Caco-2 (cell line): ENCODE data around the gene CST4. TPM values are rescaled to one million over a fixed set of nuclear protein-coding genes. Genes with fewer than 3 reads are reported as not detected.
"Not testable (repeated sequence)": the region's sequence is repeated elsewhere in the genome, so short reads cannot be mapped to it uniquely, and the experiment has no call there.

ENCODE experiments used
- BruUV-seq: library from RNA; stranded (reverse); fragments of 400-500 nt; replicated peaks from 2 replicates; lab custom pipeline; 2021; lab: Mats Ljungman, UMichigan
- CTCF ChIA-PET: fragments of 300-600 bp; sonication (Branson Sonifier 250); formaldehyde crosslinking; loops from one replicate; lab custom pipeline; 2022; ENCODE audit warnings: antibody characterized with exemption; lab: Charles Lee
- POLR2A ChIA-PET: fragments of 300-600 bp; sonication (Branson Sonifier 250); formaldehyde crosslinking; loops from one replicate; lab custom pipeline; 2022; ENCODE audit warnings: antibody characterized with exemption; lab: Charles Lee
- DNase-seq, 2 experiments: peaks; one replicate each; pipeline versions ENCODE4 v3.0.0 to v3.0.0-alpha.2; 2020 to 2022
- H3K27me3 ChIP-seq: replicated peaks from 2 replicates; pipeline ENCODE4 v1.6.0; 2011; ENCODE audit warnings: low read length; ENCODE audit not compliant: control insufficient read depth, insufficient read depth
- H3K36me3 ChIP-seq: 2 replicates; pipeline ENCODE4 v1.5.1; 2011; ENCODE audit warnings: low read length; ENCODE audit not compliant: control insufficient read depth, insufficient read depth
- H3K4me1 ChIP-seq: fragments of 250-450 bp; sonication (Bioruptor Pico); 2 replicates; pipeline ENCODE4 v1.5.1; 2020; ENCODE audit warnings: mild to moderate bottlenecking
- H3K4me3 ChIP-seq: 2 replicates; pipeline ENCODE4 v1.5.1; 2011; ENCODE audit warnings: low read depth, mild to moderate bottlenecking, control low read depth, low read length
- H3K9me3 ChIP-seq: fragments of 250-450 bp; sonication (Bioruptor Pico); 2 replicates; pipeline ENCODE4 v1.5.1; 2020; ENCODE audit warnings: mild to moderate bottlenecking, moderate library complexity
- H3K27ac Mint-ChIP-seq: one replicate; pipeline ENCODE4 v1.8.0; 2022; ENCODE audit warnings: mixed read lengths; ENCODE audit not compliant: unreplicated experiment
- H3K27me3 Mint-ChIP-seq: one replicate; pipeline ENCODE4 v1.8.0; 2022; ENCODE audit warnings: mixed read lengths; ENCODE audit not compliant: insufficient read depth, unreplicated experiment
- H3K36me3 Mint-ChIP-seq: one replicate; pipeline ENCODE4 v1.8.0; 2022; ENCODE audit warnings: mild to moderate bottlenecking, mixed read lengths; ENCODE audit not compliant: insufficient read depth, unreplicated experiment
- H3K4me1 Mint-ChIP-seq: one replicate; pipeline ENCODE4 v1.8.0; 2022; ENCODE audit warnings: low read depth, mixed read lengths; ENCODE audit not compliant: unreplicated experiment
- H3K4me3 Mint-ChIP-seq: one replicate; pipeline ENCODE4 v1.8.0; 2022; ENCODE audit warnings: mild to moderate bottlenecking, moderate library complexity, mixed read lengths; ENCODE audit not compliant: unreplicated experiment
- H3K9me3 Mint-ChIP-seq: one replicate; pipeline ENCODE4 v1.8.0; 2022; ENCODE audit warnings: mixed read lengths; ENCODE audit not compliant: unreplicated experiment
- CTCF ChIP-seq, 2 experiments: fragments of 200-600 bp in 1 of 2; IDR thresholded peaks; 1 replicate in 1 of 2; 2 replicates in 1 of 2; pipeline versions ENCODE4 v1.5.1 to v1.8.0; 2011 to 2022; ENCODE audit warnings: antibody characterized with exemption in 1 of 2, control low read depth in 1 of 2, inconsistent platforms in 1 of 2, low read depth in 1 of 2, low read length in 1 of 2, mild to moderate bottlenecking in 1 of 2, moderate library complexity in 1 of 2; ENCODE audit not compliant: insufficient read depth in 1 of 2, severe bottlenecking in 1 of 2, unreplicated experiment in 1 of 2
- intact Hi-C: fragments of 100-400 bp; cut with micrococcal nuclease; formaldehyde crosslinking; loops from one replicate; pipeline ENCODE4 v1.10.0; 2022; ENCODE audit not compliant: unreplicated experiment
- total RNA-seq: library from RNA; stranded (reverse); gene quantifications from 2 replicates; pipeline ENCODE4 v1.2.3, GENCODE V29; 2022

The CST4 gene
- total RNA-seq, 1 experiment from 2014 or later = 4.2 TPM

- Mint-ChIP-seq H3K4me1 (peaks cover 66% of the 10 kb centered on the region), H3K27ac (peak overlapping the region; percentile 47), H3K36me3 (peaks cover 15% of the 10 kb centered on the region), H3K4me3 (no peak overlapping the region), H3K27me3 (no peaks in the 10 kb centered on the region), H3K9me3 (no peaks in the 10 kb centered on the region)
- POLR2A ChIA-PET = no interaction called here
- H3K36me3 ChIP-seq = no peaks in the 10 kb centered on the region
- H3K4me1 ChIP-seq = peaks cover 77% of the 10 kb centered on the region
- H3K9me3 ChIP-seq = no peaks in the 10 kb centered on the region
- DNase-seq = no peak
- no peaks in the 10 kb centered on the region for H3K27me3 ChIP-seq
- BruUV-seq = no TSS peak
- intact Hi-C loops = loop anchor here (5.0 to 10.0 kb wide), 3 partner anchors 92 to 335 kb away; partner anchors contain the start of gene CST1
- CTCF ChIA-PET = no interaction called here
- TF ChIP-seq CTCF (IDR thresholded peaks at IDR 0.05; ENCODE audit: insufficient read depth in 1 of 2, low read depth in 1 of 2, low read length in 1 of 2, severe bottlenecking in 1 of 2, unreplicated experiment in 1 of 2) = no peak
- H3K4me3 ChIP-seq = no peak overlapping the region
Measured at GRCh38 chr20:23662276-23662870, 26.5 kb downstream of the CST4 start.

GRCh38 chr20:23661002-23661429, 27.8 kb downstream of the CST4 start:
- intact Hi-C loops = loop anchor here (2.0 to 10.0 kb wide), 4 partner anchors 34 to 336 kb away; partner anchors contain the start of gene CST1
- TF ChIP-seq CTCF (IDR thresholded peaks at IDR 0.05; ENCODE audit: insufficient read depth in 1 of 2, low read depth in 1 of 2, low read length in 1 of 2, severe bottlenecking in 1 of 2, unreplicated experiment in 1 of 2) = no peak
- Mint-ChIP-seq H3K27ac (peak overlapping the region; percentile 80), H3K9me3 (no peaks in the 10 kb centered on the region), H3K27me3 (no peaks in the 10 kb centered on the region), H3K4me1 (peaks cover 70% of the 10 kb centered on the region), H3K36me3 (peaks cover 15% of the 10 kb centered on the region), H3K4me3 (peak overlapping the region; percentile 36)
- ChIA-PET POLR2A (interaction anchor here (0.6 kb wide), 1 partner anchor 25 kb away, joined by 3 read pairs; no protein-coding TSS in a partner anchor), CTCF (interaction anchor here (0.6 kb wide), 1 partner anchor 41 kb away, joined by 3 read pairs; no protein-coding TSS in a partner anchor)
- no peaks in the 10 kb centered on the region for H3K36me3 ChIP-seq
- no peaks in the 10 kb centered on the region for H3K27me3 ChIP-seq
- no TSS peak for BruUV-seq
- DNase-seq = no peak
- peaks cover 84% of the 10 kb centered on the region for H3K4me1 ChIP-seq
- no peaks in the 10 kb centered on the region for H3K9me3 ChIP-seq
- H3K4me3 ChIP-seq = no peak overlapping the region

- no peaks in the 10 kb centered on the region for H3K27me3 ChIP-seq
- CTCF ChIA-PET = interaction anchor here (0.6 kb wide), 1 partner anchor 41 kb away, joined by 3 read pairs; no protein-coding TSS in a partner anchor
- H3K36me3 ChIP-seq = no peaks in the 10 kb centered on the region
- Mint-ChIP-seq H3K36me3 (peaks cover 15% of the 10 kb centered on the region), H3K4me3 (peak overlapping the region; percentile 48), H3K4me1 (peaks cover 68% of the 10 kb centered on the region), H3K27ac (peak overlapping the region; percentile 80), H3K27me3 (no peaks in the 10 kb centered on the region), H3K9me3 (no peaks in the 10 kb centered on the region)
- POLR2A ChIA-PET = interaction anchor here (0.6 kb wide), 1 partner anchor 310 kb away, joined by 4 read pairs; no protein-coding TSS in a partner anchor
- no peak for DNase-seq
- no peak for TF ChIP-seq CTCF (IDR thresholded peaks at IDR 0.05; ENCODE audit: insufficient read depth in 1 of 2, low read depth in 1 of 2, low read length in 1 of 2, severe bottlenecking in 1 of 2, unreplicated experiment in 1 of 2)
- intact Hi-C loops = loop anchor here (2.0 to 10.0 kb wide), 5 partner anchors 21 to 337 kb away; partner anchors contain the start of gene CST1
- H3K4me1 ChIP-seq = peaks cover 79% of the 10 kb centered on the region
- no peak overlapping the region for H3K4me3 ChIP-seq
- no peaks in the 10 kb centered on the region for H3K9me3 ChIP-seq
- no TSS peak for BruUV-seq
Measured at GRCh38 chr20:23659989-23660837, 28.6 kb downstream of the CST4 start.

GRCh38 chr20:23659610-23659988, 29.2 kb downstream of the CST4 start:
- H3K36me3 ChIP-seq, H3K27me3 ChIP-seq, H3K4me3 ChIP-seq, DNase-seq, H3K27me3 Mint-ChIP-seq, H3K9me3 ChIP-seq, POLR2A ChIA-PET, H3K9me3 Mint-ChIP-seq, CTCF ChIA-PET: not testable (repeated sequence)
- intact Hi-C loops = loop anchor here (2.0 kb wide), 1 partner anchor 21 kb away; no protein-coding TSS in a partner anchor
- Mint-ChIP-seq H3K4me1 (peaks cover 62% of the 10 kb centered on the region), H3K27ac (peak overlapping the region; percentile 80), H3K36me3 (peaks cover 15% of the 10 kb centered on the region), H3K4me3 (peak overlapping the region; percentile 48)
- peaks cover 73% of the 10 kb centered on the region for H3K4me1 ChIP-seq
- BruUV-seq = TSS peak; percentile 82
